HepG2 (cell line): ENCODE results near the gene ESRRG. TPM values are rescaled to one million over a fixed set of nuclear protein-coding genes. Genes with fewer than 3 reads are reported as not detected.

Experiments used
- ATAC-seq: fragments of 200-7000 bp; cut with Tn5 transposase; 3 replicates; pipeline ENCODE4 v1.9.1; 2020; ENCODE audit warnings: mild to moderate bottlenecking, moderate library complexity
- BruUV-seq: library from RNA; stranded (reverse); fragments of 400-500 nt; replicated peaks from 2 replicates; lab custom pipeline; 2021; lab: Mats Ljungman, UMichigan
- CTCF ChIA-PET: fragments of 300-600 bp; formaldehyde crosslinking; extraction: SDS; loops from one replicate; lab custom pipeline; 2021; ENCODE audit warnings: low total read pairs, inconsistent platforms, low intra/inter-chr PET ratio; lab: Yijun Ruan, JAX
- POLR2A ChIA-PET: fragments of 350-600 bp; sonication (Branson Sonifier 250); formaldehyde crosslinking; loops from one replicate; lab custom pipeline; 2020; ENCODE audit warnings: antibody characterized with exemption, inconsistent platforms; lab: Yijun Ruan, JAX
- DNase-seq: peaks from one replicate; pipeline ENCODE4 v3.0.0-alpha.2; 2015; ENCODE audit warnings: low spot score
- FAIRE-seq: peaks from 3 replicates; lab custom pipeline; 2011; peaks lifted over from hg19 to GRCh38; lab: Jason Lieb, UNC
- H2AFZ ChIP-seq: one replicate; pipeline ENCODE4 v1.6.1; 2011; ENCODE audit warnings: low read length, inconsistent platforms
- H3K27ac ChIP-seq: fragments of 300-600 bp; 3 replicates; pipeline ENCODE4 v1.8.0; 2011; ENCODE audit warnings: mixed run types, mild to moderate bottlenecking, mixed read lengths, low read length, inconsistent platforms; ENCODE audit not compliant: insufficient read depth; ENCODE audit errors: extremely low read length
- H3K27me3 ChIP-seq, 2 experiments: fragments of 200-600 bp in 1 of 2; 2 replicates in 1 of 2; 3 replicates in 1 of 2; pipeline versions ENCODE4 v1.6.0 to v1.8.0; 2011; ENCODE audit warnings: low read length in 2 of 2, mild to moderate bottlenecking in 2 of 2, moderate library complexity in 2 of 2, inconsistent platforms in 1 of 2; ENCODE audit not compliant: insufficient read depth in 2 of 2, control insufficient read depth in 1 of 2
- H3K36me3 ChIP-seq, 2 experiments: fragments of 200-600 bp in 1 of 2; replicated peaks in 1 of 2; 2 replicates in 1 of 2; 3 replicates in 1 of 2; pipeline versions ENCODE4 v1.5.1 to v1.8.0; 2011; ENCODE audit warnings: low read length in 2 of 2, inconsistent platforms in 1 of 2; ENCODE audit not compliant: insufficient read depth in 2 of 2, control insufficient read depth in 1 of 2
- H3K4me1 ChIP-seq: 2 replicates; pipeline ENCODE4 v1.5.1; 2012; ENCODE audit warnings: low read length, inconsistent platforms; ENCODE audit not compliant: insufficient read depth
- H3K4me2 ChIP-seq: 2 replicates; pipeline ENCODE4 v1.6.0; 2011; ENCODE audit warnings: low read depth, low read length, inconsistent platforms
- H3K4me3 ChIP-seq, 3 experiments: fragments of 200-600 bp in 1 of 3; sonication (generic), shearing (Covaris generic) in 1 of 3; replicated peaks in 1 of 3; 2 replicates each; pipeline ENCODE4 v1.5.1; 2011 to 2016; ENCODE audit warnings: low read length in 3 of 3, inconsistent platforms in 2 of 3, low read depth in 2 of 3, mild to moderate bottlenecking in 2 of 3, control low read depth in 1 of 3, mixed read lengths in 1 of 3; ENCODE audit not compliant: insufficient read depth in 1 of 3
- H3K79me2 ChIP-seq: one replicate; pipeline ENCODE4 v1.6.1; 2011; ENCODE audit warnings: low read length, inconsistent platforms; ENCODE audit not compliant: insufficient read depth
- H3K9ac ChIP-seq: 2 replicates; pipeline ENCODE4 v1.6.0; 2011; ENCODE audit warnings: mild to moderate bottlenecking, low read depth, low read length, inconsistent platforms; ENCODE audit not compliant: insufficient read depth
- H3K9me3 ChIP-seq: 2 replicates; pipeline ENCODE4 v1.5.1; 2012; ENCODE audit warnings: mild to moderate bottlenecking, low read length
- H4K20me1 ChIP-seq: 2 replicates; pipeline ENCODE4 v1.6.0; 2011; ENCODE audit warnings: inconsistent platforms, mild to moderate bottlenecking, low read length, moderate library complexity; ENCODE audit not compliant: insufficient read depth
- AHR ChIP-seq: IDR thresholded peaks from 2 replicates; pipeline ENCODE4 v1.6.1; 2018; ENCODE audit warnings: missing genetic modification reagents, missing compliant biosample characterization
- ESRRA ChIP-seq: sonication (generic); formaldehyde crosslinking; IDR thresholded peaks from 2 replicates; pipeline ENCODE4 v1.5.1; 2020; ENCODE audit warnings: mild to moderate bottlenecking, low read depth, missing genetic modification reagents
- FOXO1 ChIP-seq: sonication (generic); formaldehyde crosslinking; IDR thresholded peaks from 2 replicates; pipeline ENCODE4 v1.4.0; 2020; ENCODE audit warnings: missing genetic modification reagents
- GMEB2 ChIP-seq: IDR thresholded peaks from 2 replicates; pipeline ENCODE4 v1.6.1; 2016; ENCODE audit warnings: missing biosample characterization, missing genetic modification reagents, low read depth
- ISX ChIP-seq: sonication (generic); formaldehyde crosslinking; conservative IDR thresholded peaks from 2 replicates; pipeline ENCODE4 v1.5.0; 2020; ENCODE audit warnings: missing genetic modification reagents
- JUNB ChIP-seq: sonication (generic); formaldehyde crosslinking; IDR thresholded peaks from 2 replicates; pipeline ENCODE4 v1.8.0; 2022; ENCODE audit warnings: missing genetic modification reagents, mild to moderate bottlenecking, borderline replicate concordance
- NPAS2 ChIP-seq: sonication (generic); formaldehyde crosslinking; IDR thresholded peaks from 2 replicates; pipeline ENCODE4 v1.8.0; 2022; ENCODE audit warnings: mild to moderate bottlenecking, missing genetic modification reagents, borderline replicate concordance
- NR2C2 ChIP-seq: sonication (generic); formaldehyde crosslinking; IDR thresholded peaks from 2 replicates; pipeline ENCODE4 v1.4.0; 2020; ENCODE audit warnings: missing genetic modification reagents, mild to moderate bottlenecking, moderate library complexity, borderline replicate concordance
- YY1 ChIP-seq: IDR thresholded peaks from 2 replicates; pipeline ENCODE4 v1.6.1; 2011; ENCODE audit warnings: low read length, low read depth, moderate library complexity, mild to moderate bottlenecking; ENCODE audit not compliant: insufficient read depth, insufficient replicate concordance
- ZNF543 ChIP-seq: sonication (generic); formaldehyde crosslinking; IDR thresholded peaks from 2 replicates; pipeline ENCODE4 v1.4.0; 2020; ENCODE audit warnings: mild to moderate bottlenecking, missing genetic modification reagents
- ZSCAN12 ChIP-seq: sonication (generic); formaldehyde crosslinking; IDR thresholded peaks from 2 replicates; pipeline ENCODE4 v1.9.0; 2021; ENCODE audit warnings: mild to moderate bottlenecking, missing genetic modification reagents
- WGBS: methylation state at CpG from one replicate; pipeline ENCODE4 v1.1.6; 2017; ENCODE audit warnings: low lambda C conversion rate; 5-methylcytosine and 5-hydroxymethylcytosine counted together
- in situ Hi-C: cut with HindIII; loops from 2 replicates; pipeline ENCODE4 v1.10.0; 2017; ENCODE audit warnings: low pct_unique_long_range_greater_than_20kb; ENCODE audit not compliant: extremely low pct_ligation_motif_present
- intact Hi-C: fragments of 100-400 bp; cut with micrococcal nuclease; formaldehyde crosslinking; loops from one replicate; pipeline ENCODE4 v1.10.0; 2022; ENCODE audit not compliant: unreplicated experiment
- polyA plus RNA-seq, 8 experiments: library from polyadenylated mRNA; depleted of rRNA in 3 of 8; stranded (reverse) in 7 of 8; unstranded in 1 of 8; fragments of >200 nt; fragmentation: Illumina TruSeq in 4 of 8; extraction: Trizol in 4 of 8; gene quantifications; 2 replicates each; pipeline versions ENCODE4 v1.2.1 to v1.2.3, GENCODE V29; 2011 to 2016; ENCODE audit warnings: low read depth in 4 of 8, missing spikeins in 1 of 8, mixed read lengths in 1 of 8; ENCODE audit not compliant: insufficient read depth in 1 of 8
- total RNA-seq, 5 experiments: library from RNA; depleted of rRNA; stranded (reverse); fragments of >200 nt; fragmentation: Illumina TruSeq; extraction: Trizol; gene quantifications; 2 replicates each; pipeline ENCODE4 v1.2.3, GENCODE V29; 2016; ENCODE audit warnings: low read depth in 1 of 5

ESRRG gene
- total and polyA plus RNA-seq, 2 of the 13 experiments (the other 11 are each of a cell fraction or from before 2014, with no cell fraction given): not detected

DNA sequence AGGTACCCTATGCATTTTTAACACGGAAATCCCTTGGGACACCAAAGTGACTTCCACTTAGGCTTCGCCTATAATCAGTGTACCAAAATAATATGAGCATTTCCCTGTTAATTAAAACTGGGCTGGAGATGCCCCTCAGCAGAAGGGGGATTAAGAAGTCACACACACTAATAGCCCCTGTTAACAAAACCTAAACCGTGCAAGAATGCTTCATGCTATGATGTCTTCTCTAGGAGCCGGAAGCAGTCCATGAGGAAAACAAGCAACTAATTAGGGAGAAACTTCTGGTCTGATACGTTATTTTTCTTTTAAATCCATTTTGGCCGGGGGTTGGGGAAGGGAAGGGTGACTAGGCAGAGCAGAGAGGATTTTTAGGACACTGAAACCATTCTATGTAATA is 123.4 kb downstream of the ESRRG start:
- intact Hi-C loops: no loop called here
- DNase-seq: no peak
- peaks cover 9% of the 10 kb centered on the region; the same call in 1 of the 2 replicates for H3K4me1 ChIP-seq
- in situ Hi-C loops: no loop called here
- H3K4me2 ChIP-seq: no peak overlapping the region
- FAIRE-seq: no peak
- H3K79me2 ChIP-seq: no peaks in the 10 kb centered on the region
- no peak overlapping the region for H3K27ac ChIP-seq
- BruUV-seq: no TSS peak
- TF ChIP-seq NPAS2 (no peak), ZSCAN12 (CRISPR knock-in tag) (no peak), JUNB (CRISPR knock-in tag) (no peak)
- H3K36me3 ChIP-seq: no peaks in the 10 kb centered on the region
- H3K4me3 ChIP-seq: no peak overlapping the region
- ChIA-PET CTCF (no interaction called here), POLR2A (no interaction called here)
- H4K20me1 ChIP-seq: no peaks in the 10 kb centered on the region
- no peak overlapping the region for H2AFZ ChIP-seq
- ATAC-seq: no peak
- H3K27me3 ChIP-seq: peaks cover 0 to 5% of the 10 kb centered on the region in 2 experiments; a peak in 2 of 5 replicates
- 60% methylated on average over 6 of the region's 6 CpGs for WGBS
- H3K9me3 ChIP-seq: no peaks in the 10 kb centered on the region
- H3K9ac ChIP-seq: no peak overlapping the region

GRCh38 chr1:216598448-216598847 is 124.8 kb downstream of the ESRRG start:
- no peak overlapping the region for H3K4me3 ChIP-seq
- H4K20me1 ChIP-seq: no peaks in the 10 kb centered on the region
- DNase-seq: no peak
- no peak overlapping the region for H2AFZ ChIP-seq
- ChIA-PET POLR2A (no interaction called here), CTCF (no interaction called here)
- H3K4me2 ChIP-seq: no peak overlapping the region
- no peaks in the 10 kb centered on the region for H3K36me3 ChIP-seq
- no peaks in the 10 kb centered on the region for H3K79me2 ChIP-seq
- no peak overlapping the region for H3K27ac ChIP-seq
- intact Hi-C loops: no loop called here
- TF ChIP-seq AHR (CRISPR knock-in tag) (no peak), YY1 (no peak), NR2C2 (CRISPR knock-in tag) (no peak), ESRRA (CRISPR knock-in tag) (no peak), ISX (CRISPR knock-in tag) (no peak), FOXO1 (no peak), GMEB2 (CRISPR knock-in tag) (no peak), ZNF543 (CRISPR knock-in tag) (no peak)
- no peaks in the 10 kb centered on the region for H3K9me3 ChIP-seq
- H3K9ac ChIP-seq: no peak overlapping the region
- in situ Hi-C loops: no loop called here
- H3K27me3 ChIP-seq: peaks cover 0 to 5% of the 10 kb centered on the region in 2 experiments; a peak in 2 of 5 replicates
- no peak for FAIRE-seq
- no peak for ATAC-seq
- H3K4me1 ChIP-seq: peaks cover 9% of the 10 kb centered on the region; the same call in 1 of the 2 replicates
- no TSS peak for BruUV-seq
